ENCODE data around the gene SMIM29. TPM values are rescaled to one million over a fixed set of nuclear protein-coding genes. Genes with fewer than 3 reads are reported as not detected.

The SMIM29 gene
- total RNA-seq, 1 donor from 2014 or later = 5.3 TPM

- H3K4me1 Mint-ChIP-seq (ENCODE audit: low read depth) = no peaks in the 10 kb centered on the region
- DNase-seq (ENCODE audit: low spot score, unreplicated experiment) = no peak
- no peak overlapping the region for H3K4me3 Mint-ChIP-seq (ENCODE audit: low read depth)
- TF ChIP-seq CTCF (IDR thresholded peaks at IDR 0.05; ENCODE audit: unreplicated experiment) = no peak
- no peaks in the 10 kb centered on the region for H3K36me3 Mint-ChIP-seq (ENCODE audit: insufficient read depth)
- no peaks in the 10 kb centered on the region for H3K9me3 Mint-ChIP-seq (ENCODE audit: low read depth)
- H3K27ac Mint-ChIP-seq = no peak overlapping the region
- H3K27me3 Mint-ChIP-seq = peaks cover 6% of the 10 kb centered on the region
Observed at GRCh38 chr6:34202329-34203201, 46.2 kb downstream of the SMIM29 start.

- no peaks in the 10 kb centered on the region for H3K36me3 Mint-ChIP-seq (ENCODE audit: insufficient read depth)
- H3K4me3 Mint-ChIP-seq (ENCODE audit: low read depth) = no peak overlapping the region
- DNase-seq (ENCODE audit: low spot score, unreplicated experiment) = no peak
- H3K9me3 Mint-ChIP-seq (ENCODE audit: low read depth) = no peaks in the 10 kb centered on the region
- TF ChIP-seq CTCF (IDR thresholded peaks at IDR 0.05; ENCODE audit: unreplicated experiment) = no peak
- H3K27ac Mint-ChIP-seq = no peak overlapping the region
- no peaks in the 10 kb centered on the region for H3K4me1 Mint-ChIP-seq (ENCODE audit: low read depth)
- H3K27me3 Mint-ChIP-seq = peaks cover 4% of the 10 kb centered on the region
Observed at GRCh38 chr6:34201455-34202107, 47.2 kb downstream of the SMIM29 start.

GRCh38 chr6:34200340-34200971, 48.4 kb downstream of the SMIM29 start:
- peaks cover 8% of the 10 kb centered on the region for H3K27me3 Mint-ChIP-seq
- no peak for DNase-seq (ENCODE audit: low spot score, unreplicated experiment)
- no peak overlapping the region for H3K4me3 Mint-ChIP-seq (ENCODE audit: low read depth)
- H3K36me3 Mint-ChIP-seq (ENCODE audit: insufficient read depth) = no peaks in the 10 kb centered on the region
- no peak overlapping the region for H3K27ac Mint-ChIP-seq
- H3K9me3 Mint-ChIP-seq (ENCODE audit: low read depth) = no peaks in the 10 kb centered on the region
- H3K4me1 Mint-ChIP-seq (ENCODE audit: low read depth) = peaks cover 3% of the 10 kb centered on the region
- no peak for TF ChIP-seq CTCF (IDR thresholded peaks at IDR 0.05; ENCODE audit: unreplicated experiment)

- Mint-ChIP-seq H3K9me3 (ENCODE audit: low read depth) (no peaks in the 10 kb centered on the region), H3K4me1 (ENCODE audit: low read depth) (peaks cover 3% of the 10 kb centered on the region), H3K4me3 (ENCODE audit: low read depth) (no peak overlapping the region), H3K36me3 (ENCODE audit: insufficient read depth) (no peaks in the 10 kb centered on the region), H3K27ac (no peak overlapping the region), H3K27me3 (peaks cover 17% of the 10 kb centered on the region)
- no peak for TF ChIP-seq CTCF (IDR thresholded peaks at IDR 0.05; ENCODE audit: unreplicated experiment)
- DNase-seq (ENCODE audit: low spot score, unreplicated experiment) = no peak
Observed at GRCh38 chr6:34196833-34197195, 52.0 kb downstream of the SMIM29 start.

Small RNA genes within 50 kb of the gene (microRNA-seq; reads per million reads assigned to microRNA genes)
- not detected for gene MIR6835 (ENCODE audit: borderline number of aligned reads, unreplicated experiment)

Other genes starting within 250 kb of the SMIM29 start
- gene GRM4, start 102.9 kb downstream of the SMIM29 start, total RNA-seq = 0.38 and 0.44 TPM in 2 replicates
- gene HMGA1, start 12.1 kb downstream of the SMIM29 start, total RNA-seq = 748 and 769 TPM in 2 replicates
- gene NUDT3, start 143.7 kb upstream of the SMIM29 start, total RNA-seq = 20.6 and 23.4 TPM in 2 replicates
- gene RPS10, start 177.1 kb upstream of the SMIM29 start, total RNA-seq = 1,118 and 1,174 TPM in 2 replicates
- 0.72 and 0.89 TPM in 2 replicates for gene PACSIN1, start 217.1 kb upstream of the SMIM29 start, total RNA-seq

All from progenitor cell of endocrine pancreas (in vitro differentiated cells).